HUES48 (cell line): ENCODE measurements around the gene P3H2.

Experiments
- H3K27ac ChIP-seq: one replicate; pipeline ENCODE4 v1.7.0; 2013; ENCODE audit warnings: low read depth, low read length, inconsistent platforms
- H3K27me3 ChIP-seq: 2 replicates; pipeline ENCODE4 v1.6.1; 2013; ENCODE audit warnings: mild to moderate bottlenecking, low read length; ENCODE audit not compliant: control insufficient read depth, insufficient read depth
- H3K36me3 ChIP-seq: 2 replicates; pipeline ENCODE4 v1.6.1; 2013; ENCODE audit warnings: low read length; ENCODE audit not compliant: control insufficient read depth, insufficient read depth
- H3K4me1 ChIP-seq: 2 replicates; pipeline ENCODE4 v1.6.1; 2013; ENCODE audit warnings: mild to moderate bottlenecking, low read length; ENCODE audit not compliant: control insufficient read depth, insufficient read depth
- H3K4me3 ChIP-seq: 2 replicates; pipeline ENCODE4 v1.5.1; 2013; ENCODE audit warnings: mild to moderate bottlenecking, low read depth, low read length
- H3K9ac ChIP-seq: 2 replicates; pipeline ENCODE4 v1.6.1; 2013; ENCODE audit warnings: mild to moderate bottlenecking, low read depth, low read length, moderate library complexity
- H3K9me3 ChIP-seq: 2 replicates; pipeline ENCODE4 v1.6.1; 2013; ENCODE audit warnings: low read length; ENCODE audit not compliant: control insufficient read depth, insufficient read depth

P3H2 gene

GRCh38 chr3:190105876-190106275 is 14.8 kb downstream of the P3H2 start:
- H3K9me3 ChIP-seq: no peaks in the 10 kb centered on the region
- H3K9ac ChIP-seq: no peak overlapping the region
- H3K4me3 ChIP-seq: no peak overlapping the region
- H3K4me1 ChIP-seq: peaks cover 28% of the 10 kb centered on the region
- H3K36me3 ChIP-seq: no peaks in the 10 kb centered on the region
- no peaks in the 10 kb centered on the region for H3K27me3 ChIP-seq
- no peak overlapping the region for H3K27ac ChIP-seq

DNA sequence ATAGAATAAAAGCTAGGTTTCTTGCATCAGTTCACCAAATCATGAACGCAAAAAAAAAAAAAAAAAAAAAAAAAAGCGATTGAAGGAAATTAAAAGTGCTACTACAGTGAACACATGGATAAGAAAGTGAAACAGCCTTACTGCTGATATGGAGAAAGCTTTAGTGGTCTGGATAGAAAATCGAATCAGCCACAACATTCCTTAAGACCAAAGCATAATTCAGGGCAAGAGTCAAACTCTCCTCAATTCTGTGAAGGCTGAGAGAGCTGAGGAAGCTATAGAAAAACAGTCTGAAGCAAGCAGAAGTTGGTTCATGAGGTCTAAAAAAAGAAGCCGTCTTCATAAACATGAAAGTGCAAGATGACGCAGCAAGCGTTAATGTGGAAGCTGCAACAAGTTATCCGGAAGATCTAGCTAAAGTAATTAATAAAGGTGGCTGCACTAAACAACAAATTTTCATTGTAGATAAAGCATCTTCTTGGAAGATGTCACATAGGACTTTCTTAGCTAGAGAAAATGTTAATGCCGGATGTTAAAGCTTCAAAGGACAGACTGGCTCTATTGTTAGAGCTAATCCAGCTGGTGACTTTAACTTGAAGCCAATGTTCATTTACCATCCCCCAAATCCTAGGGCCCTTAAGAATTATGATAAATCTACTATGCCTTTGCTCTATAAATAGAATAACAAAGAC is 19.2 kb downstream of the P3H2 start:
- Histone ChIP-seq H3K9me3 (no peaks in the 10 kb centered on the region), H3K4me3 (no peak overlapping the region), H3K27me3 (no peaks in the 10 kb centered on the region), H3K36me3 (no peaks in the 10 kb centered on the region), H3K9ac (no peak overlapping the region), H3K27ac (peak overlapping the region; percentile 60), H3K4me1 (peaks cover 36% of the 10 kb centered on the region)

DNA sequence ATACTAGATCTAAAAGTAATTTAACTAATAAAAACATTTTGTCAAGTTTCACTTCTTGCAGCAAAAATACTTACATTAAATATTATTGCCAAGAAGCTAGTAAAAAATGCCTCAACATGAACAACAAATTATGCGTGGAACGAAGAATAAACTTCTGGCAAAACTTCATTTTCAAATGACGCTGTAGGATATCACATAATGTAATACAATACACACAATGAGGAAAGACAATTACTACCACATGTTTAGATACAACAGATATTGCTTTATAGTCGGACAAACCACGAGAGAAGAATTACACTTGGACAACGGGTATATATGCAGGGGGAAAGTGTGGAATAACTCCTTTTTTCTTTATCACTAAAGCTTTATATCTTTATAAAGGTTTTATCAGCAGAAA is 21.6 kb downstream of the P3H2 start:
- no peaks in the 10 kb centered on the region for H3K9me3 ChIP-seq
- H3K9ac ChIP-seq: no peak overlapping the region
- H3K27ac ChIP-seq: no peak overlapping the region
- H3K36me3 ChIP-seq: no peaks in the 10 kb centered on the region
- no peak overlapping the region for H3K4me3 ChIP-seq
- H3K4me1 ChIP-seq: peaks cover 41% of the 10 kb centered on the region
- no peaks in the 10 kb centered on the region for H3K27me3 ChIP-seq

GRCh38 chr3:190097617-190098016 is 23.1 kb downstream of the P3H2 start:
- Histone ChIP-seq H3K4me1 (peaks cover 53% of the 10 kb centered on the region), H3K9ac (no peak overlapping the region), H3K27me3 (no peaks in the 10 kb centered on the region), H3K9me3 (no peaks in the 10 kb centered on the region), H3K4me3 (no peak overlapping the region), H3K36me3 (no peaks in the 10 kb centered on the region), H3K27ac (no peak overlapping the region)

DNA sequence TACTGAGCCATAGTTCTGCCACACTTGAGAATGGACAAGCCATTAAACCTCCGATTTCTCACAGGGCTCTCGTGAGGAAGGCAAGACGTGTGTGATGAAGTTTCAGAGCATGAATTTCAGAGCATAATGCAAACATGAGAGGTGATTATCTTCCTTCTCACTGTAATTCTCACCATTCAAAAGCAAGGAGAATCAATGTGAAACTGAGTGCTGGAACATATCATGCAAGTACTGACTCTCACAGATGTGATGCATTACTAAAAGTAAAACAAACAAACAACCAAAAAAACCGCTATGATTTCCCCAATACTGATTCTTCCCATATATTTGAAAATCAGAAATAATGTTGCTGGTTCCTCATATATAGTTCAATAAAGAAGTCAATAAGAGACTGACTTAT is 23.7 kb downstream of the P3H2 start:
- Histone ChIP-seq H3K36me3 (no peaks in the 10 kb centered on the region), H3K4me3 (no peak overlapping the region), H3K27ac (no peak overlapping the region)

DNA sequence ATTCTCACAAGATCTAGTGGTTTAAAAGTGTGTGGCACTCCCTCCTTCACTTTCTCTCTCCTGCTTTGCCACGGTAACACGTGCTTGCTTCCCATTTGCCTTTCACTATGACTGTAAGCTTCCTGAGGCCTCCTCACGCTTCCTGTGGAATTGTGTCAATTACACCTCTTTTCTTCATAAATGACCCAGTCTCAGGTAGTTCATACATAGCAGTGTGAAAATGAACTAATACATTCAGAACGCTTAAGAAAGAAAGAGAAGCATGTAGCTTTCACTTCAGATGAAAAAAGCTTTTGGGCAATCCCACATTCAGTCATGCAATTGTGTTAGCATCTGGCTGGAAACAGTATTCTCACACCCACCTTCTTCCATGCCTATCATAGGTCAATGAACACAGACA is 24.4 kb downstream of the P3H2 start:
- no peaks in the 10 kb centered on the region for H3K9me3 ChIP-seq
- no peaks in the 10 kb centered on the region for H3K36me3 ChIP-seq
- H3K4me3 ChIP-seq: no peak overlapping the region
- H3K9ac ChIP-seq: no peak overlapping the region
- H3K4me1 ChIP-seq: peaks cover 44% of the 10 kb centered on the region
- H3K27ac ChIP-seq: no peak overlapping the region
- H3K27me3 ChIP-seq: no peaks in the 10 kb centered on the region

More for the DNA sequence above, 23.7 kb downstream of the P3H2 start:
- Histone ChIP-seq H3K27me3 (no peaks in the 10 kb centered on the region), H3K9me3 (no peaks in the 10 kb centered on the region), H3K4me1 (peaks cover 51% of the 10 kb centered on the region), H3K9ac (no peak overlapping the region)

- Histone ChIP-seq H3K4me1 (peaks cover 36% of the 10 kb centered on the region), H3K36me3 (no peaks in the 10 kb centered on the region), H3K27ac (no peak overlapping the region), H3K4me3 (no peak overlapping the region), H3K9me3 (no peaks in the 10 kb centered on the region), H3K9ac (no peak overlapping the region), H3K27me3 (no peaks in the 10 kb centered on the region)
Observed at GRCh38 chr3:190094160-190094718, 26.5 kb downstream of the P3H2 start.

DNA sequence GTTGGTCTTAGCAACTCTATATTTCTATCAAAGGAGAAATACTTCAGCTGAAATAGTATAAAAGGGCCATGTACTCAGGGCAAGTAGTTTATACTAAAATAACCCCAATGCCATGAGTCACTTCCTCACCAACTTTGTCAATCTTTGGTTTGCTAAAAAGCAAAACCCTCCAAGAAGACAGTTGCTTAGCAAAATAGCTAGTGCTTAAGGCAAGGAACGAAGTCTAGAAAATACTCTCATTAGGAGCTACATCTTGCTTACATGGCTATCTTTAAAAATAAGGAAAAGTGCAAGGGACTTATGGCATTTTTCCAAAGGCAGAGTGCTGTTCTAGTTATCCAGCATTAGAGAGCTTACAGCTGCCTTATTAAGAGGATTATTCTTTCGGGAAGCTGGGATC is 28.4 kb downstream of the P3H2 start:
- H3K36me3 ChIP-seq: no peaks in the 10 kb centered on the region
- no peaks in the 10 kb centered on the region for H3K27me3 ChIP-seq
- no peaks in the 10 kb centered on the region for H3K9me3 ChIP-seq
- no peak overlapping the region for H3K9ac ChIP-seq
- H3K27ac ChIP-seq: no peak overlapping the region
- H3K4me1 ChIP-seq: peaks cover 25% of the 10 kb centered on the region
- H3K4me3 ChIP-seq: no peak overlapping the region

- H3K9ac ChIP-seq: no peak overlapping the region
- H3K36me3 ChIP-seq: no peaks in the 10 kb centered on the region
- H3K27me3 ChIP-seq: no peaks in the 10 kb centered on the region
- no peaks in the 10 kb centered on the region for H3K9me3 ChIP-seq
- peaks cover 41% of the 10 kb centered on the region for H3K4me1 ChIP-seq
- H3K4me3 ChIP-seq: no peak overlapping the region
- H3K27ac ChIP-seq: no peak overlapping the region
Observed at GRCh38 chr3:190089711-190090110, 31.0 kb downstream of the P3H2 start.

DNA sequence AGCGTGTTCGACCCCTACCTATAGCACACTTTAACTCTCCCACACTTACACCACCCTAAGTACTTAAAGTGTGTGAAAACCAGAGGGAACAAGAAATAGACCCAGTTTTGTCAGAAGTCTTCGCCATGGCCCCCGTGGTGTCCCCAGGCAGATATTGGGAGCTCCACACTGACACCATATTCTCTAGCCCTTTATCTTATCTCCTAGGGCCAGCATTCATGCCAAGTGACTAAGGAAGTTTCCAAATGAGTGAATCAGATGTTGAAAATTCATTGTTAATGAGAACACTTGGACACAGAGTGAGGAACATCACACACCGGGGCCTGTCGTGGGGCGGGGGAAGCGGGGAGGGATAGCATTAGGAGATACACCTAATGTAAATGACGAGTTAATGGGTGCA is 31.8 kb downstream of the P3H2 start:
- Histone ChIP-seq H3K9ac (no peak overlapping the region), H3K36me3 (no peaks in the 10 kb centered on the region), H3K27me3 (no peaks in the 10 kb centered on the region), H3K4me3 (no peak overlapping the region), H3K4me1 (peaks cover 33% of the 10 kb centered on the region), H3K9me3 (no peaks in the 10 kb centered on the region), H3K27ac (no peak overlapping the region)

DNA sequence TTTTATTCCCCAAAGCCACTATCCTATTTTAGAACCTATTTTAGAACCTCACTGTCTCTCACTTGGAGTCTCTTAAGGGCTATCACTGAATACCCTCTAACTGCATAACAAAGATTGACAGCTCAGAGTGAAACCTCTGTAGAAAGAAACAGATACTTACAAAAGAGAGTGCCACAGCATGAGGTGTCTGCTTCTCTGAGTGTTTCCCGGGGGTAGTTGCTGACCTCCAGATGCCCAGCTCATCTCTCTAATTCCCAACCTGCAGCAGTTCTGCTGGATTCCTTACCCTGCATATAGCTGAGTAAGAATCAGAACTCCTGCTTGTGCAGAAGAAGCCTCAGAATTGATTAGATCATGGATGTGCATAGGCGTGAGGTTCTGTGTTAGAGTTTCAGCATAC is 34.5 kb downstream of the P3H2 start:
- H3K36me3 ChIP-seq: no peaks in the 10 kb centered on the region
- no peaks in the 10 kb centered on the region for H3K27me3 ChIP-seq
- H3K4me1 ChIP-seq: peaks cover 19% of the 10 kb centered on the region
- no peak overlapping the region for H3K9ac ChIP-seq
- peak overlapping the region; percentile 83 for H3K27ac ChIP-seq
- peak overlapping the region; percentile 11; the same call in 1 of the 2 replicates for H3K4me3 ChIP-seq
- H3K9me3 ChIP-seq: no peaks in the 10 kb centered on the region
